Measurements from ENCODE around the gene GPR35.

- TF ChIP-seq POLR2A (IDR thresholded peaks at IDR 0.05) (no peak), CTCF (IDR thresholded peaks at IDR 0.05) (no peak), EP300 (IDR thresholded peaks at IDR 0.05; ENCODE audit: low read depth) (no peak)
Measured at GRCh38 chr2:240597419-240598181, 27.7 kb upstream of the GPR35 start.
